ENCODE results near the gene RPS6KL1. TPM values are rescaled to one million over a fixed set of nuclear protein-coding genes. Genes with fewer than 3 reads are reported as not detected.

The RPS6KL1 gene, protein sequence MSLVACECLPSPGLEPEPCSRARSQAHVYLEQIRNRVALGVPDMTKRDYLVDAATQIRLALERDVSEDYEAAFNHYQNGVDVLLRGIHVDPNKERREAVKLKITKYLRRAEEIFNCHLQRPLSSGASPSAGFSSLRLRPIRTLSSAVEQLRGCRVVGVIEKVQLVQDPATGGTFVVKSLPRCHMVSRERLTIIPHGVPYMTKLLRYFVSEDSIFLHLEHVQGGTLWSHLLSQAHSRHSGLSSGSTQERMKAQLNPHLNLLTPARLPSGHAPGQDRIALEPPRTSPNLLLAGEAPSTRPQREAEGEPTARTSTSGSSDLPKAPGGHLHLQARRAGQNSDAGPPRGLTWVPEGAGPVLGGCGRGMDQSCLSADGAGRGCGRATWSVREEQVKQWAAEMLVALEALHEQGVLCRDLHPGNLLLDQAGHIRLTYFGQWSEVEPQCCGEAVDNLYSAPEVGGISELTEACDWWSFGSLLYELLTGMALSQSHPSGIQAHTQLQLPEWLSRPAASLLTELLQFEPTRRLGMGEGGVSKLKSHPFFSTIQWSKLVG
- total RNA-seq, result 1.7 and 2.4 TPM in 2 replicates

GRCh38 chr14:74922752-74923401 lies at the start of gene RPS6KL1:
Gene RPS6KL1 (minus strand): TSS chr14:74923260. CDS start chr14:74921541, 1,719 bp downstream.

GRCh38 chr14:74955229-74956026 lies 32.4 kb upstream of the RPS6KL1 start, which contains the start of gene PGF:
Gene PGF (minus strand): TSS chr14:74955597. CDS start chr14:74955242, 355 bp downstream.

GRCh38 chr14:74881431-74882102 lies 41.5 kb downstream of the RPS6KL1 start, which contains the start of gene DLST:
Gene DLST (plus strand): TSS chr14:74881916. CDS start chr14:74881954, 38 bp downstream.

GRCh38 chr14:74875941-74876913 lies 46.8 kb downstream of the RPS6KL1 start, which contains the start of gene PROX2:
Gene PROX2 (minus strand): TSS chr14:74876145. CDS start chr14:74863834, 12,311 bp downstream.

Other genes starting within 250 kb of the RPS6KL1 start
- 21.1 and 31.6 TPM in 2 replicates for gene AREL1, start 210.2 kb downstream of the RPS6KL1 start, total RNA-seq
- 28.0 and 34.3 TPM in 2 replicates for gene FCF1, start 210.1 kb downstream of the RPS6KL1 start, total RNA-seq
- gene YLPM1, start 159.9 kb downstream of the RPS6KL1 start, total RNA-seq, result 12.5 and 15.1 TPM in 2 replicates
- gene PROX2, start 47.1 kb downstream of the RPS6KL1 start, total RNA-seq, result under 0.01 TPM in 1 of 2 replicates, not detected in the other
- 63.6 and 71.6 TPM in 2 replicates for gene DLST, start 41.3 kb downstream of the RPS6KL1 start, total RNA-seq
- 48.4 and 142 TPM in 2 replicates for gene PGF, start 32.3 kb upstream of the RPS6KL1 start, total RNA-seq
- gene EIF2B2, start 79.7 kb upstream of the RPS6KL1 start, total RNA-seq, result 42.4 and 57.1 TPM in 2 replicates
- gene MLH3, start 128.2 kb upstream of the RPS6KL1 start, total RNA-seq, result 10.6 and 26.4 TPM in 2 replicates
- 3.4 and 4.3 TPM in 2 replicates for gene ACYP1, start 140.8 kb upstream of the RPS6KL1 start, total RNA-seq
- gene ZC2HC1C, start 146.4 kb upstream of the RPS6KL1 start, total RNA-seq, result 0.24 and 0.64 TPM in 2 replicates
- 28.7 and 38.4 TPM in 2 replicates for gene NEK9, start 203.8 kb upstream of the RPS6KL1 start, total RNA-seq